ENCODE measurements around the gene TMEM82.

GRCh38 chr1:15757016-15757543 lies 14.8 kb downstream of the TMEM82 start:
- TF ChIP-seq MZF1 (tag by site-specific recombination; IDR thresholded peaks at IDR 0.05; ENCODE audit: borderline replicate concordance) (no peak), ZNF146 (tag by site-specific recombination; IDR thresholded peaks at IDR 0.05) (no peak), KLF10 (tag by site-specific recombination; IDR thresholded peaks at IDR 0.05) (no peak), ZNF404 (tag by site-specific recombination; IDR thresholded peaks at IDR 0.05) (no peak), ZNF639 (tag by site-specific recombination; IDR thresholded peaks at IDR 0.05) (no peak)
- TF ChIP-seq, protein P1, sequence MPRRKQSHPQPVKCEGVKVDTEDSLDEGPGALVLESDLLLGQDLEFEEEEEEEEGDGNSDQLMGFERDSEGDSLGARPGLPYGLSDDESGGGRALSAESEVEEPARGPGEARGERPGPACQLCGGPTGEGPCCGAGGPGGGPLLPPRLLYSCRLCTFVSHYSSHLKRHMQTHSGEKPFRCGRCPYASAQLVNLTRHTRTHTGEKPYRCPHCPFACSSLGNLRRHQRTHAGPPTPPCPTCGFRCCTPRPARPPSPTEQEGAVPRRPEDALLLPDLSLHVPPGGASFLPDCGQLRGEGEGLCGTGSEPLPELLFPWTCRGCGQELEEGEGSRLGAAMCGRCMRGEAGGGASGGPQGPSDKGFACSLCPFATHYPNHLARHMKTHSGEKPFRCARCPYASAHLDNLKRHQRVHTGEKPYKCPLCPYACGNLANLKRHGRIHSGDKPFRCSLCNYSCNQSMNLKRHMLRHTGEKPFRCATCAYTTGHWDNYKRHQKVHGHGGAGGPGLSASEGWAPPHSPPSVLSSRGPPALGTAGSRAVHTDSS (tag by site-specific recombination; IDR thresholded peaks at IDR 0.05): no peak
